Lower lobe of right lung (tissue), 2 donors: ENCODE measurements around the gene IFNK. TPM values are rescaled to one million over a fixed set of nuclear protein-coding genes. Genes with fewer than 3 reads are reported as not detected.
A peak's percentile ranks its signal among the peaks of the same experiment; 100 is the strongest.

Source experiments
- ATAC-seq, 2 donors: fragments of 200-7000 bp; cut with Tn5 transposase; one replicate each; pipeline ENCODE4 v1.9.1; 2020 to 2022; ENCODE audit warnings: mild to moderate bottlenecking in 2 of 2, moderate library complexity in 2 of 2
- DNase-seq: peaks from one replicate; pipeline ENCODE4 v3.0.0-alpha.2; 2020
- H3K27ac ChIP-seq: fragments of 200-600 bp; one replicate; pipeline ENCODE4 v1.8.0; 2022
- H3K27me3 ChIP-seq: fragments of 200-600 bp; one replicate; pipeline ENCODE4 v1.8.0; 2022; ENCODE audit warnings: low read depth
- H3K36me3 ChIP-seq: fragments of 200-600 bp; one replicate; pipeline ENCODE4 v1.8.0; 2022; ENCODE audit warnings: mild to moderate bottlenecking
- H3K4me1 ChIP-seq: fragments of 200-600 bp; one replicate; pipeline ENCODE4 v1.8.0; 2022
- H3K4me3 ChIP-seq: fragments of 200-600 bp; one replicate; pipeline ENCODE4 v1.8.0; 2022; ENCODE audit warnings: mild to moderate bottlenecking
- H3K9me3 ChIP-seq: fragments of 200-600 bp; one replicate; pipeline ENCODE4 v1.8.0; 2022
- CTCF ChIP-seq: fragments of 200-600 bp; IDR thresholded peaks from one replicate; pipeline ENCODE4 v1.8.0; 2022; ENCODE audit warnings: antibody characterized with exemption, mild to moderate bottlenecking
- intact Hi-C: fragments of 100-400 bp; cut with DNase I; formaldehyde crosslinking; loops from one replicate; pipeline ENCODE4 v1.11.0; 2022
- total RNA-seq: library from RNA; stranded (reverse); fragmentation: NEBNext Ultra II Directional; extraction: Animal tissue kit (Norgen Biotek cat#: 25700); gene quantifications from one replicate; pipeline ENCODE4 v1.2.1, GENCODE V29; 2021
- donor health status: DM: no; HTN: yes; CAD: no; lungs with severe emphysema.

IFNK gene
- total RNA-seq, 1 donor from 2014 or later: not detected

DNA sequence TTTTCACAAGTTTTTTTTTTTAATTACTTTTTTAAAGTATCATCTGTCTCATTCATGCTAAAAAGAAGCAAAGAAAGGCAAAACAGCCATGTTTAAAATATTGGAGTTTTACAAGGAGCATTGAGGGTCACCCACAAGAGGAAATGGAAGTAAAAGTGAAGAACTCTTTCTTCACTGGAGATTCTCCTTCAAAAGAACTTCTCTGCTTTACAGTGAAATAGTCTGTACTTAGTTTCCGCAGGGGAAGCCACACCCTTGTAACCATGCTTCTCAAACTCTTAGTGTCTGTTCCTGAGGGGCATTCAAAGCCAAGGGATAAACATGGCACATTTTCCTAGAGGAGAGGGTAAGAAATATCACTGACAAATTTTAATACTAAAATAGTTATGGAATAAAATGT is 40.6 kb downstream of the IFNK start:
- peak overlapping the region; percentile 14 for H3K27ac ChIP-seq
- H3K4me3 ChIP-seq: no peak overlapping the region
- H3K27me3 ChIP-seq: no peaks in the 10 kb centered on the region
- intact Hi-C loops: no loop called here
- H3K36me3 ChIP-seq: peaks cover 36% of the 10 kb centered on the region
- H3K9me3 ChIP-seq: no peaks in the 10 kb centered on the region
- peaks cover 7% of the 10 kb centered on the region for H3K4me1 ChIP-seq
- no peak for DNase-seq
- TF ChIP-seq CTCF: no peak
- ATAC-seq: peak; percentile 61 to 72

- no peak overlapping the region for H3K4me3 ChIP-seq
- no peaks in the 10 kb centered on the region for H3K27me3 ChIP-seq
- TF ChIP-seq CTCF: no peak
- H3K36me3 ChIP-seq: peaks cover 26% of the 10 kb centered on the region
- H3K9me3 ChIP-seq: no peaks in the 10 kb centered on the region
- H3K27ac ChIP-seq: peak overlapping the region; percentile 14
- no peak for DNase-seq
- no peak for ATAC-seq
- intact Hi-C loops: no loop called here
- peaks cover 7% of the 10 kb centered on the region for H3K4me1 ChIP-seq
Measured at GRCh38 chr9:27565696-27566095, 41.6 kb downstream of the IFNK start.

- no peak for TF ChIP-seq CTCF
- H3K4me1 ChIP-seq: peaks cover 7% of the 10 kb centered on the region
- intact Hi-C loops: no loop called here
- no peak overlapping the region for H3K4me3 ChIP-seq
- DNase-seq (no peak), ATAC-seq (no peak)
- H3K27me3 ChIP-seq: no peaks in the 10 kb centered on the region
- no peak overlapping the region for H3K27ac ChIP-seq
- H3K9me3 ChIP-seq: no peaks in the 10 kb centered on the region
- peaks cover 22% of the 10 kb centered on the region for H3K36me3 ChIP-seq
Measured at GRCh38 chr9:27566118-27566517, 42.0 kb downstream of the IFNK start.

DNA sequence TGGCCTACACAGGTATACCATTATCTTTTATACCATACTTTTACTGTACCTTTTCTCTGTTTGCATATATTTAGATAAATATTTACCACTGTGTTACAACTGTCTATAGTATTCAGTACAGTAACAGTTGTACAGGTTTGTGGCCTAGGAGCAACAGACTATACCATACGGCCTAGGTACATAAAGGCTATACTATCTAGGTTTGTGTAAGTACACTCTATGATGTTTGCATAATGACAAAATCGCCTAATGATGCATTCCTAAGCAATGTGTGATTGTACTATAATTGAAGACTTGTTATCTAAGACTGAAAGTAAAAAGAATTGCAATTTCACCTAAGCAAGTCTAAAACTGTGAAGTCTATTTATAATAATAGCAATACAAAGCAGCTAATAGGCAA is 45.3 kb downstream of the IFNK start:
- intact Hi-C loops: no loop called here
- Histone ChIP-seq H3K4me1 (peaks cover 22% of the 10 kb centered on the region), H3K27ac (no peak overlapping the region), H3K27me3 (no peaks in the 10 kb centered on the region), H3K9me3 (no peaks in the 10 kb centered on the region), H3K4me3 (no peak overlapping the region), H3K36me3 (peaks cover 9% of the 10 kb centered on the region)
- TF ChIP-seq CTCF: no peak
- no peak for ATAC-seq
- DNase-seq: no peak

- no peak overlapping the region for H3K4me3 ChIP-seq
- intact Hi-C loops: no loop called here
- no peaks in the 10 kb centered on the region for H3K27me3 ChIP-seq
- no peak overlapping the region for H3K27ac ChIP-seq
- DNase-seq: no peak
- H3K9me3 ChIP-seq: no peaks in the 10 kb centered on the region
- no peak for TF ChIP-seq CTCF
- ATAC-seq: no peak
- H3K36me3 ChIP-seq: no peaks in the 10 kb centered on the region
- peaks cover 17% of the 10 kb centered on the region for H3K4me1 ChIP-seq
Measured at GRCh38 chr9:27571011-27571410, 46.9 kb downstream of the IFNK start.

GRCh38 chr9:27572061-27572460 is 48.0 kb downstream of the IFNK start:
- DNase-seq (no peak), ATAC-seq (peak in 1 of 2 donors; percentile 5)
- TF ChIP-seq CTCF: no peak
- Histone ChIP-seq H3K27ac (peak overlapping the region; percentile 98), H3K36me3 (no peaks in the 10 kb centered on the region), H3K9me3 (no peaks in the 10 kb centered on the region), H3K27me3 (no peaks in the 10 kb centered on the region), H3K4me3 (peak overlapping the region; percentile 78), H3K4me1 (peaks cover 17% of the 10 kb centered on the region)
- intact Hi-C loops: no loop called here
